MM.1S (cell line): ENCODE data around the gene RXFP4.

ENCODE experiments used
- DNase-seq: peaks from one replicate; pipeline ENCODE4 v3.0.0-alpha.2; 2015
- H2AFZ ChIP-seq: fragments of 300-600 bp; sonication (generic); 2 replicates; pipeline ENCODE4 v1.6.0; 2016; ENCODE audit warnings: antibody characterized with exemption, low read length
- H3F3A ChIP-seq: fragments of 300-600 bp; sonication (generic); 2 replicates; pipeline ENCODE4 v1.6.1; 2016; ENCODE audit warnings: mild to moderate bottlenecking, antibody characterized with exemption, low read length, moderate library complexity, mixed read lengths; ENCODE audit not compliant: insufficient read depth
- H3K27ac ChIP-seq: fragments of 300-600 bp; sonication (generic); 2 replicates; pipeline ENCODE4 v1.5.1; 2016; ENCODE audit warnings: mild to moderate bottlenecking, low read length
- H3K27me3 ChIP-seq: fragments of 300-600 bp; sonication (generic); replicated peaks from 2 replicates; pipeline ENCODE4 v1.6.0; 2016; ENCODE audit warnings: low read length; ENCODE audit not compliant: insufficient read depth
- H3K36me3 ChIP-seq: fragments of 300-600 bp; sonication (generic); replicated peaks from 2 replicates; pipeline ENCODE4 v1.6.1; 2016; ENCODE audit warnings: mild to moderate bottlenecking, low read length, mixed read lengths; ENCODE audit not compliant: insufficient read depth
- H3K4me1 ChIP-seq: fragments of 300-600 bp; sonication (generic); 2 replicates; pipeline ENCODE4 v1.6.1; 2016; ENCODE audit warnings: low read length, mixed read lengths
- H3K4me2 ChIP-seq: fragments of 300-600 bp; sonication (generic); 2 replicates; pipeline ENCODE4 v1.6.0; 2016; ENCODE audit warnings: low read depth, low read length
- H3K4me3 ChIP-seq: fragments of 300-600 bp; sonication (generic); 2 replicates; pipeline ENCODE4 v1.5.1; 2016; ENCODE audit warnings: low read length, mixed read lengths
- H3K79me2 ChIP-seq: fragments of 300-600 bp; sonication (generic); 2 replicates; pipeline ENCODE4 v1.6.1; 2016; ENCODE audit warnings: mixed run types, low read length, mixed read lengths
- H3K9ac ChIP-seq: fragments of 300-600 bp; sonication (generic); 2 replicates; pipeline ENCODE4 v1.6.1; 2016; ENCODE audit warnings: low read length, mixed read lengths
- H3K9me2 ChIP-seq: fragments of 300-600 bp; sonication (generic); replicated peaks from 2 replicates; pipeline ENCODE4 v1.6.1; 2016; ENCODE audit warnings: mild to moderate bottlenecking, low read length, mixed read lengths; ENCODE audit not compliant: insufficient read depth
- H3K9me3 ChIP-seq: fragments of 300-600 bp; sonication (generic); replicated peaks from 2 replicates; pipeline ENCODE4 v1.6.1; 2016; ENCODE audit warnings: mild to moderate bottlenecking, low read length, mixed read lengths; ENCODE audit not compliant: insufficient read depth
- H4K20me1 ChIP-seq: fragments of 300-600 bp; sonication (generic); 2 replicates; pipeline ENCODE4 v1.6.1; 2016; ENCODE audit warnings: mild to moderate bottlenecking, low read length, moderate library complexity, mixed read lengths; ENCODE audit not compliant: insufficient read depth
- CTCF ChIP-seq: fragments of 300-600 bp; sonication (generic); IDR thresholded peaks from 2 replicates; pipeline ENCODE4 v1.5.1; 2016; ENCODE audit warnings: antibody characterized with exemption, low read length, mixed read lengths
- EZH2 ChIP-seq: fragments of 300-600 bp; sonication (generic); optimal IDR thresholded peaks from 2 replicates; pipeline ENCODE3; 2017; ENCODE audit warnings: low read depth, mild to moderate bottlenecking, antibody characterized with exemption, low read length, mixed read lengths
- EZH2phosphoT487 ChIP-seq: fragments of 300-600 bp; sonication (generic); IDR thresholded peaks from 2 replicates; pipeline ENCODE4 v1.6.1; 2018; ENCODE audit warnings: antibody characterized with exemption, low read length

Gene RXFP4

DNA sequence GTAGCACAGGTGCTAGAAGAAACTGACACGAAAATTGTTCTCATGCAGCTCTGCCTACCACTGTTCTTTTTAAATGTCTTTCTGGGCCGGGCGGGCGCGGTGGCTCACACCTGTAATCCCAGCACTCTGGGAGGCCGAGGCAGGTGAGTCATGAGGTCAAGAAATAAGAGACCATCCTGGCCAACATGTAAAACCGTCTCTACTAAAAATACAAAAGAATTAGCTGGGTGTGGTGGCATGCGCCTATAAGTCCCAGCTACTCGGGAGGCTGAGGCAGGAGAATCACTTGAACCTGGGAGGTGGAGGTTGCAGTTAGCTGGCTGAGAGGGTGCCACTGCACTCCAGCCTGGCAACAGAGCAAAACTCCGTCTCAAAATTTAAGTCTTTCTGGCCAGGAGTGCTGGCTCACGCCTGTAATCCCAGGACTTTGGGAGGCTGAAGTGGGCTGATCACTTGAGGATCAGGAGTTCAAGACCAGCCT lies 29.3 kb upstream of the RXFP4 start:
- H4K20me1 ChIP-seq: peaks cover 7% of the 10 kb centered on the region; the same call in 1 of the 2 replicates
- H3K36me3 ChIP-seq: peaks cover 36% of the 10 kb centered on the region
- no peak overlapping the region for H2AFZ ChIP-seq
- no peaks in the 10 kb centered on the region for H3K9me2 ChIP-seq
- no peak overlapping the region for H3K4me3 ChIP-seq
- H3K9me3 ChIP-seq: no peaks in the 10 kb centered on the region
- H3F3A ChIP-seq: peaks cover 55% of the 10 kb centered on the region
- H3K4me1 ChIP-seq: peaks cover 14% of the 10 kb centered on the region
- H3K9ac ChIP-seq: no peak overlapping the region
- DNase-seq: peak; percentile 43
- H3K79me2 ChIP-seq: peaks cover 45% of the 10 kb centered on the region
- peak overlapping the region; percentile 89; the same call in 1 of the 2 replicates for H3K4me2 ChIP-seq
- no peak for TF ChIP-seq CTCF
- no peak for TF ChIP-seq EZH2
- no peak for TF ChIP-seq EZH2phosphoT487
- peak overlapping the region; percentile 55; the same call in 1 of the 2 replicates for H3K27ac ChIP-seq
- H3K27me3 ChIP-seq: no peaks in the 10 kb centered on the region

DNA sequence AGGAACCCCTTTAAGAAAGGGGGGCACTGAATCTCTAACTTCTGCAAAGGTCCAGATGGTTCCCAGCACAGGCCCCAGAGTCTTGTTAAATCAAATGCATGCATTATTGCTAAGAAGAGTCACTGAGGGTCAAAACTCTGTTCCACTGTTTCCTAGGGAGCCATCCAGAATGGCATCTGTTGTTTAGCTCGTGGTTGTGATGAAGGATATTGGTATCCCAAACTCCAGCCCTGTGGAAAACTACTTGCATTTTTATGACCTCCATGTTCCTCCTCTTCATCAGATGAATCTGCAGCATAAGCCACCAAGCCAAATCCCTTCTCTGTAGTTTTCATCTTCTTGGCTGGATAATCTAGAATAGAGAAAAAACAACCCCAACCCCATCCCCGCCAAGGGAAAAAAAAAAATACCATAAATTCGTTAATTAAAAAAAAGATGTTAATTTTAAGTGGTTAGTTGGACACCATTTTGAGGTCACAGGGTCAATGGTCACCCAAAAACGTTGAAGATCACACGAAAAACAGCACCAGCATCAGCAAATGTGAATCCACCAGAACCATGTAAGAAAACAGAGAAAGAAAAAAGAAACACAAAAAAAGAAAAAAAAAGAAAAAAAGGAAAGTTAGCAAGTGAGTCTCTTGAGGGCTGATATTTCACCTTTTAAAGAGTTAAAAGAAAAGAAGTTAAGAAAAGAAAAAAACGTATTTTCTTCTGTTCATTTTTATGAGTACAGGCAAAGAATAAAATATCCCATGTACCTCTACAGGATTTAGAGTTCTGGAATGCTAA lies 27.3 kb upstream of the RXFP4 start:
- Histone ChIP-seq H3F3A (peaks cover 63% of the 10 kb centered on the region), H3K4me2 (no peak overlapping the region), H3K36me3 (peaks cover 50% of the 10 kb centered on the region), H3K79me2 (peaks cover 60% of the 10 kb centered on the region), H3K4me3 (no peak overlapping the region), H3K9ac (no peak overlapping the region), H3K9me2 (no peaks in the 10 kb centered on the region), H3K4me1 (peaks cover 14% of the 10 kb centered on the region), H3K27me3 (no peaks in the 10 kb centered on the region), H4K20me1 (peaks cover 11% of the 10 kb centered on the region), H3K9me3 (no peaks in the 10 kb centered on the region), H3K27ac (no peak overlapping the region), H2AFZ (no peak overlapping the region)
- DNase-seq: no peak
- TF ChIP-seq CTCF: no peak
- TF ChIP-seq EZH2: no peak
- TF ChIP-seq EZH2phosphoT487: no peak

DNA sequence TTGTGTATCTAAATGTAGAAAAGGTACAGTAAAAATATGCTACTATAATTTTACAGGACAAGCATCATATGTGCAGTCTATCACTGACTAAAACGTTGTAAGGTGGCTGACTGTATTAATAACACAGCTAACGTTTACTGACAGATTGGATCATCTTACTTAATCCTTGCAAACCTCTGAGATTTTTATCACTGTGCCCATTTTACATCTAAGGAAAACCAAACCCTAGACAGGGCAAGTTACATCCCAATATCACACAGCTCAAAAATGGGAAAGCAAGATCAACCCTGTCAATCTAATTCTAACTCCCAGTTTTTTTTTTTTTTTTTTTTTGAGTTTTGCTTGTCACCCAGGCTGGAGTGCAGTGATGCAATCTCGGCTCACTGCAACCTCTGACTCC lies 22.8 kb upstream of the RXFP4 start:
- Histone ChIP-seq H3K9ac (no peak overlapping the region), H2AFZ (no peak overlapping the region), H3K36me3 (peaks cover 62% of the 10 kb centered on the region), H3K4me3 (no peak overlapping the region), H3K4me2 (no peak overlapping the region), H3K79me2 (peaks cover 80% of the 10 kb centered on the region), H3F3A (peaks cover 33% of the 10 kb centered on the region), H3K9me3 (no peaks in the 10 kb centered on the region), H4K20me1 (peaks cover 15% of the 10 kb centered on the region), H3K4me1 (no peaks in the 10 kb centered on the region), H3K9me2 (no peaks in the 10 kb centered on the region), H3K27ac (no peak overlapping the region), H3K27me3 (no peaks in the 10 kb centered on the region)
- TF ChIP-seq CTCF: no peak
- no peak for TF ChIP-seq EZH2phosphoT487
- TF ChIP-seq EZH2: no peak
- no peak for DNase-seq
